ENCODE data around the gene RUBCNL.

GRCh38 chr13:46392967-46393366 is 5.9 kb upstream of the RUBCNL start:
- TF ChIP-seq ZNF292 (tag by site-specific recombination; IDR thresholded peaks at IDR 0.05; ENCODE audit: borderline replicate concordance, low read depth), result no peak
- TF ChIP-seq ZNF621 (tag by site-specific recombination; IDR thresholded peaks at IDR 0.05), result no peak
- no peak for TF ChIP-seq CTCF (tag by site-specific recombination; IDR thresholded peaks at IDR 0.05)
- TF ChIP-seq ZNF571 (tag by site-specific recombination; IDR thresholded peaks at IDR 0.05), result no peak
- TF ChIP-seq, protein P1, sequence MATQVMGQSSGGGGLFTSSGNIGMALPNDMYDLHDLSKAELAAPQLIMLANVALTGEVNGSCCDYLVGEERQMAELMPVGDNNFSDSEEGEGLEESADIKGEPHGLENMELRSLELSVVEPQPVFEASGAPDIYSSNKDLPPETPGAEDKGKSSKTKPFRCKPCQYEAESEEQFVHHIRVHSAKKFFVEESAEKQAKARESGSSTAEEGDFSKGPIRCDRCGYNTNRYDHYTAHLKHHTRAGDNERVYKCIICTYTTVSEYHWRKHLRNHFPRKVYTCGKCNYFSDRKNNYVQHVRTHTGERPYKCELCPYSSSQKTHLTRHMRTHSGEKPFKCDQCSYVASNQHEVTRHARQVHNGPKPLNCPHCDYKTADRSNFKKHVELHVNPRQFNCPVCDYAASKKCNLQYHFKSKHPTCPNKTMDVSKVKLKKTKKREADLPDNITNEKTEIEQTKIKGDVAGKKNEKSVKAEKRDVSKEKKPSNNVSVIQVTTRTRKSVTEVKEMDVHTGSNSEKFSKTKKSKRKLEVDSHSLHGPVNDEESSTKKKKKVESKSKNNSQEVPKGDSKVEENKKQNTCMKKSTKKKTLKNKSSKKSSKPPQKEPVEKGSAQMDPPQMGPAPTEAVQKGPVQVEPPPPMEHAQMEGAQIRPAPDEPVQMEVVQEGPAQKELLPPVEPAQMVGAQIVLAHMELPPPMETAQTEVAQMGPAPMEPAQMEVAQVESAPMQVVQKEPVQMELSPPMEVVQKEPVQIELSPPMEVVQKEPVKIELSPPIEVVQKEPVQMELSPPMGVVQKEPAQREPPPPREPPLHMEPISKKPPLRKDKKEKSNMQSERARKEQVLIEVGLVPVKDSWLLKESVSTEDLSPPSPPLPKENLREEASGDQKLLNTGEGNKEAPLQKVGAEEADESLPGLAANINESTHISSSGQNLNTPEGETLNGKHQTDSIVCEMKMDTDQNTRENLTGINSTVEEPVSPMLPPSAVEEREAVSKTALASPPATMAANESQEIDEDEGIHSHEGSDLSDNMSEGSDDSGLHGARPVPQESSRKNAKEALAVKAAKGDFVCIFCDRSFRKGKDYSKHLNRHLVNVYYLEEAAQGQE (tag by site-specific recombination; IDR thresholded peaks at IDR 0.05), result no peak
- no peak for TF ChIP-seq OVOL3 (tag by site-specific recombination; IDR thresholded peaks at IDR 0.05)
- no peak for TF ChIP-seq ZNF777 (tag by site-specific recombination; IDR thresholded peaks at IDR 0.05; ENCODE audit: borderline replicate concordance)
- TF ChIP-seq ZNF530 (tag by site-specific recombination; IDR thresholded peaks at IDR 0.05; ENCODE audit: low read depth), result no peak
- TF ChIP-seq ZNF362 (tag by site-specific recombination; IDR thresholded peaks at IDR 0.05), result no peak
- TF ChIP-seq, protein P2, sequence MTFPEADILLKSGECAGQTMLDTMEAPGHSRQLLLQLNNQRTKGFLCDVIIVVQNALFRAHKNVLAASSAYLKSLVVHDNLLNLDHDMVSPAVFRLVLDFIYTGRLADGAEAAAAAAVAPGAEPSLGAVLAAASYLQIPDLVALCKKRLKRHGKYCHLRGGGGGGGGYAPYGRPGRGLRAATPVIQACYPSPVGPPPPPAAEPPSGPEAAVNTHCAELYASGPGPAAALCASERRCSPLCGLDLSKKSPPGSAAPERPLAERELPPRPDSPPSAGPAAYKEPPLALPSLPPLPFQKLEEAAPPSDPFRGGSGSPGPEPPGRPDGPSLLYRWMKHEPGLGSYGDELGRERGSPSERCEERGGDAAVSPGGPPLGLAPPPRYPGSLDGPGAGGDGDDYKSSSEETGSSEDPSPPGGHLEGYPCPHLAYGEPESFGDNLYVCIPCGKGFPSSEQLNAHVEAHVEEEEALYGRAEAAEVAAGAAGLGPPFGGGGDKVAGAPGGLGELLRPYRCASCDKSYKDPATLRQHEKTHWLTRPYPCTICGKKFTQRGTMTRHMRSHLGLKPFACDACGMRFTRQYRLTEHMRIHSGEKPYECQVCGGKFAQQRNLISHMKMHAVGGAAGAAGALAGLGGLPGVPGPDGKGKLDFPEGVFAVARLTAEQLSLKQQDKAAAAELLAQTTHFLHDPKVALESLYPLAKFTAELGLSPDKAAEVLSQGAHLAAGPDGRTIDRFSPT (tag by site-specific recombination; IDR thresholded peaks at IDR 0.05), result no peak
- TF ChIP-seq, protein P3, sequence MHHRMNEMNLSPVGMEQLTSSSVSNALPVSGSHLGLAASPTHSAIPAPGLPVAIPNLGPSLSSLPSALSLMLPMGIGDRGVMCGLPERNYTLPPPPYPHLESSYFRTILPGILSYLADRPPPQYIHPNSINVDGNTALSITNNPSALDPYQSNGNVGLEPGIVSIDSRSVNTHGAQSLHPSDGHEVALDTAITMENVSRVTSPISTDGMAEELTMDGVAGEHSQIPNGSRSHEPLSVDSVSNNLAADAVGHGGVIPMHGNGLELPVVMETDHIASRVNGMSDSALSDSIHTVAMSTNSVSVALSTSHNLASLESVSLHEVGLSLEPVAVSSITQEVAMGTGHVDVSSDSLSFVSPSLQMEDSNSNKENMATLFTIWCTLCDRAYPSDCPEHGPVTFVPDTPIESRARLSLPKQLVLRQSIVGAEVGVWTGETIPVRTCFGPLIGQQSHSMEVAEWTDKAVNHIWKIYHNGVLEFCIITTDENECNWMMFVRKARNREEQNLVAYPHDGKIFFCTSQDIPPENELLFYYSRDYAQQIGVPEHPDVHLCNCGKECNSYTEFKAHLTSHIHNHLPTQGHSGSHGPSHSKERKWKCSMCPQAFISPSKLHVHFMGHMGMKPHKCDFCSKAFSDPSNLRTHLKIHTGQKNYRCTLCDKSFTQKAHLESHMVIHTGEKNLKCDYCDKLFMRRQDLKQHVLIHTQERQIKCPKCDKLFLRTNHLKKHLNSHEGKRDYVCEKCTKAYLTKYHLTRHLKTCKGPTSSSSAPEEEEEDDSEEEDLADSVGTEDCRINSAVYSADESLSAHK (tag by site-specific recombination; IDR thresholded peaks at IDR 0.05), result no peak

All from HEK293 (cell line).